ENCODE measurements around the gene CREB3L2.

GRCh38 chr7:138004046-138004445 is 2.2 kb upstream of the CREB3L2 start:
- TF ChIP-seq TAF1 (IDR thresholded peaks at IDR 0.05; ENCODE audit: borderline replicate concordance, low read depth, low read length) (no peak), GATA2 (CRISPR knock-in tag; IDR thresholded peaks at IDR 0.05) (no peak), ELF1 (IDR thresholded peaks at IDR 0.05) (no peak)

Measured in SK-N-SH (cell line).